KBM-7 (cell line): ENCODE results near the gene RABGAP1L.
"Not testable (repeated sequence)": the region's sequence is repeated elsewhere in the genome, so short reads cannot be mapped to it uniquely, and the experiment has no call there.

Source experiments
- DNase-seq: peaks from one replicate; pipeline ENCODE4 v3.0.0-alpha.2; 2015
- in situ Hi-C: fragments of 300-500 bp; cut with MboI; formaldehyde crosslinking; loops from 2 replicates; pipeline ENCODE4 v1.14.3; 2020; ENCODE audit warnings: low sequenced_read_pairs, low pct_unique_long_range_greater_than_20kb, mixed read lengths

RABGAP1L gene

DNA sequence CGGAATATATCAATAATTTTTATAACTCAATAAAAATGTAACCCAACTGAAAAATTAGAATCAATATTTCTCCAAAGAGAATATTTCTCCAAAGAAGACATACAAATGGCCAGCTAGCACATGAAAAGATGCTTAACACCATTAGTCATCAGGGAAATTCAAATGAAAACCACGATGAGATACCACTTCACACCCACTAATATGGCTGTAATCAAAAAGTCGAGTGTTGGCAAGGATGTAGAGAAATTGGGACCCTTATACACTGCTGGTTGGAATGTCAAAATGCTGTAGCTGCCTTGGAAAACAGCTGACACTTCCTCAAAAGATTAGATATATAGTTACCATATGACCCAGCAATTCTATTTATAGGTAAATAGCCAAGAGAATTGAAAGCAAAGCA is 421.5 kb downstream of the RABGAP1L start:
- no peak for DNase-seq
- in situ Hi-C loops: no loop called here

DNA sequence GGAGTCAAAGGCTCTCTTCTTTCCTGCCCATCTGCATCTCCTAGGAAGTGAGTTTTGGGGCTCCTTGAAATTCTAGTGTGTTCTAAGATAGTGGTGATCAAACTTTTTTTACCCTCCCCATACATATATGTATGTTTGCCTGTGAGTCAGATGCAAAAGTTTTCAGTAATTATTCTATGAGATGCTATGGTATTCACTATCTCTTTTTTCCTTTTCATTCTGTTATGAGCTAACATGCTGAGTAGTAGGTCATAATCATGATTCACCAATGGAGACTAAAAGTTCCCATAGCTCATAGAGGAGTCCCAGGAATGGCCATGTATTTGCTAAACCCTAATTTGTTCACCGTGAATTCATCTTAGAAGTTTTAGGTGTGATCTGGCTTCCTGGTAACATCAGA is 424.0 kb downstream of the RABGAP1L start:
- no peak for DNase-seq
- in situ Hi-C loops: no loop called here

DNA sequence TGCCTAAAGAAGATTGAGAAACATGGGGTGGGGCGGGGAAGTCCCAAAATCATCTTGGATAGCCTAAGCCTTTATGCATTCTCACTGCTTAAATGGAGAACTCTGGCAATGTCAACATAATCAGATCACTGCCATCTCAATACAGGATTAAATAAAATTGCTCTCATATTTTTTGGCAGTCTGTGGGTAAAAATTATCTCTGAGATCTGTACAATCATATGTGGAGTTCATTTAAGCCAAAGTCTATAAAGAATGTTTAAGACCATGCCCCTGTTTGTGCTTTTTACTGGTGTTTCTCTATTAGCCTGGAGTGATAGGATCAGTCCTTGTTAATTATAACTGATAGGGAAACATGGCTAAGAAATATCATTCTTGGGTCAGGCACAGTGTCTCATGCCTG is 424.8 kb downstream of the RABGAP1L start:
- in situ Hi-C loops: no loop called here
- DNase-seq: no peak

DNA sequence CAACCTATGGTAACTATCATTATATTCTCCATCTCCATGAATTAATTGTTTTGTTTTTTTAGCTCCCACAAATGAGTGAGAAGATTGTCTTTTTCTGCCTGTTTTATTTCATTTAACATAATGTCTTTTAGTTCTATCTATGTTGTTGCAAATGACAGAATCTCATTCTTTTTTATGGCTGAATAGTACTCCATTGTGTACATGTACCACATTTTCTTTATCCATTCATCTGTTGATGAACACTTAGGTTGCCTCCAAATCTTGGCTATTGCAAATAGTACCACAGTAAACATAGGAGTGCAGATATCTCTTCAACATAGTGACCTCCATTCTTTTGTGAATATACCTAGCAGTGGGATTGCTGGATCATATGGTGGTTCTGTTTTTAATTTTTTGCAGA is 429.3 kb downstream of the RABGAP1L start:
- in situ Hi-C loops: not testable (repeated sequence)

DNA sequence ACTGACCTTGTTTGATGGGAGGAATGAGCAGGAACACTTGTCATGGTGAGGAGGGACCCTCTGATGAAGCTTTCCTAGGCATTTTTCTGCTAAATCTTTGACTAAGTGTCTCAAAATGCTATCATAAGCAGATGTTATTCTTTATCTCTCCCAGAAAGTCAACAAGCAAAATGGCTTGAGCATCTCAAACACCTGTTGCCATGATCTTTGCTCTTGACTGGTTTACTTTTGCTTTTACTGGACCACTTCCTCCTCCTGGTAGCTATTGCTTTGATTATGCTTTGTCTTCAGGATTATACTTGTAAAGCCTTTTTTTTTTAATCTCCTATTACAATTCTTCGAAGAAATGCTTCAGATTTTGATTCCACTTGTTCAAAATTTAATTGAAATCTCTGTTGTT is 445.9 kb downstream of the RABGAP1L start:
- DNase-seq: no peak
- in situ Hi-C loops: no loop called here

More for the DNA sequence above, 429.3 kb downstream of the RABGAP1L start:
- not testable (repeated sequence) for DNase-seq

DNA sequence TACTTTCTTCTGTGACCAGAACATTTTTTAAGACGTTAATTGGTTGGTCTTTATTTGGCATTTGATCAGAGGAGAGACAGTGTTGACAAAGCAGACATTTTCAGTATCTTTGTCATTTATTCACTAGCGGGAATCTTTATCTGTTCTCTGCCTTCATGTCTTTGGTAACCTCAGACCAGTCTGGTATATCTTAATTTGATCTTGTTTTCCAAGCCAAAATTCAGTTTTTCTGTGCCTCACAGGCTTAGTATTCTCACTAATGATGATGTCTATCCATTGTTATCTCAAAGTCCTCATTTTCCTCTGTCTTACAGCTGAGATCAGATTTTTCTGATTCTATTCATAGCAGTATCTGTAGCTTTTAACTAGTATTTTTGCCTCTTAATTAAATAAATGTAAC is 447.2 kb downstream of the RABGAP1L start:
- DNase-seq: no peak
- in situ Hi-C loops: no loop called here

DNA sequence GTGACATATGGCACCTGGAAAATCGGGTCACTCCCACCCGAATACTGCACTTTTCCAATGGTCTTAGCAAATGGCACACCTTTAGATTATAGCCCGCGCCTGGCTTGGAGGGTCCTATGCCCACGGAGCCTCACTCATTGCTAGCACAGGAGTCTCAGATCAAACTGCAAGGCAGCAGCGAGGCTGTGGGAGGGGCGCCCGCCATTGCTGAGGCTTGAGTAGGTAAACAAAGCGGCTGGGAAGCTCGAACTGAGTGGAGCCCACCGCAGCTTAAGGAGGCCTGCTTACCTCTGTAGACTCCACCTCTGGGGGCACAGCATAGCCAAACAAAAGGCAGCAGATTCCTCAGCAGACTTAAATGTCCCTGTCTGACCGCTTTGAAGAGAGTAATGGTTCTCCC is 458.6 kb downstream of the RABGAP1L start:
- DNase-seq, in situ Hi-C loops: not testable (repeated sequence)

DNA sequence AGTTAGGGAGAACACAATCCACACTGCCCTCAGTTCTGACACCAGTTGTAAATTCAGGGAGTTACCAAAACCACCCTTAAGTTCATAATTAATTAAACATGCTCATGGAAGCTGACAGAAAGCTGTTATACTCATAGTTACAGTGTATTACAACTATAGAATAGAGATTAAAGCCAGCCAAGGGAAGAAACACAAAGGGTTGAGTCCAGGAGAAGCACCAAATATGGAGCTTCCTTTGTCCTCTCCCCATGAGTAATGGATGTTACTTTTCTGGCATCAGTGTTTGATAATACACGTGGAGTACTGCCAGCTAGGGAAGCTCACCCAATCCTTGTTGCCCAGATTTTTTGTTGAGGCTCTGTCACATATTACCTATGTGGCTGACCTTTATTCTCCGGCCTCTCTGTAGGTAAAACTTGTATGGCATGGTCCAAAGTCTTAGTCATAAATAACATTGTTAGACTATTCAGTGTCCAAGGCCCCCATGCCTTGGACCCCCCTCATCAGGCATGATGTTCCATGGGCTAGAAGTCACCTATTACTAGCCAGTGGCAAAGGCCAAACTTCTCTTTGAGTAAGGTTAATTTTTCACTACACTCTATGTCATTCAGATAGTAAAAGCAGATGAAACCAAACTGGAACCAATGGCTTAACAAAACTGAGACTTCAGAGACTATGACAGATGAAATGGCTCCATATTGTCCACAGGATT is 464.2 kb downstream of the RABGAP1L start:
- in situ Hi-C loops: no loop called here
- DNase-seq: no peak

DNA sequence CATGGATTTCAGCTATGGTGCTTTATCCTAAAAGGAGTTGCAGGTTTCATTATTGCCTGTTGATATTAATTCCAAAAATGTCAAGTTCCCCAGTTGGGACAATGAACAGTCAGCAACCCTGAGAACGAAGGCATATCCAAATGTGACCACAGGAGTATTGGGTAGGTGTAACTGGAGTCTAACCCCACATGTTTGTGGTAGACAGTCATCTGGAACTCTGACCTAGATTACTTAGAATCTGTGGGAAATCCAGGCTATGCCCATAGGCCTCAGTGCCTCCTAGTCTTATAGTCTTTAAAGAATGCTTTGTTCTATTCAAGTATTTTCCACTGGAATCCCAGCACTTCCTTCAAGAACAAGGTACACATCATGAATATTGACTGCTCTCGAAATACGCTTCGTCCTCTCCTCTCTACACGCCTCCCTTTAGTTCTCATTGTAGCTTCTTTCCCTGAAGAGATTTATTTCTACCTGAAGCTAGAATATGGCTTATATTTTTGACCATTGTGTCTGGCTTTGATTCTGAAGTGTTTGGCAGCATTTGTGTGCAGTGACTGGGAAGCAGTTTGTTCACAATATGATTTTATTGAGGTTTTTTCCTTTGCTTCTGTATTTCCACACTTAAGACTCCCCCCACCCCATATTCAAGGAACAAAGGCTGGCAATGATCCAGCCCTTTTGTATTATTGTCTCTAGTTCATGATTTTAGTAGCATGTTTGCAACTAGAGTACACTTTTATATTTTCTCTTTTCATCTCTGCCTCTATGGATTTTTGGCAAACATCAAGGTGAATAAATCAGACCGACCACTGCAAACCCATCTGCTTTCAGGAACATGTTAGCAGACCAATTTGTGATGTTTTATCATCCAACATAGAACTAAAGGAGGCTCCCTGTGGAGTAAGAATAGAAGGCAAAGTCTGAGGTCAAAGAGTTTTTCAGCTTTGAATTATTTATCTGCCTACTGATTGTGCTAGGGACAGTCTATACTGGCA is 467.0 kb downstream of the RABGAP1L start:
- DNase-seq: no peak
- in situ Hi-C loops: no loop called here

DNA sequence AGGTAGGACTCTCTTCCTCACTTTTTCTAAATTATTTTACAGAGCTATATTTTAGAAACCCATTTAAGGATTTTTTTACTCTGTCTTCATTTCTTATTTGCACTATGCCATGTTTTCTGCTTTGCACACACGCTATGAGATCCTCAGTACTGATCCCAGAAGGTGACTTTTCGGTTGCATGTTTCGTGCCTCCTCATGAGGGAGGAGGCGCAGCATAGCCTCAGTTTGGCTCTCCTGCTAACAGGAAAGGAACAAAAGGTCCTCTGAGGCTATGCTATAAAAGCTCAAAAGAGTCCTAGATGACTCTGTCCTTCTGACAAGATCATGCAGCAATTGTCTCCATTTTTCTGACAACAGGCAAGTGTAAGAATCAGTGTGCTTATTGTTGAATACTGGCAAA is 478.2 kb downstream of the RABGAP1L start:
- in situ Hi-C loops: no loop called here
- no peak for DNase-seq

DNA sequence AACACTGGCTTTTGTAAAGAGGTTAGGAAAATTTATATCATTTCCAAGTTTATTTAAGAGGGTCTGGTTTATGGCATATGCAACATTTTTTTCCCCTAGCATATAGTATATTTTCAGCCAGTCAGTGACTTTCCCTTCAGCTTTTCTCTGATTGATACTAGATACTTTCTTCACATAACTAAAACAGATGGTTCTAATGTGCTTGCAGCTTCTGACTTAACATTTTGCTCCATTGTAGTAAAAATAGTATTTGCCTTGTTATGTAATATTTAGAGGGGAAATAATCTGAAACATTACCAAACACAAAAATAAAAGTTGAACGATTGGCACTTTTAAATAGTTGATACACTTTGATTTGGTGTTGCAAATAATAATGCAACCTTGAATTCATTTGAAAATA is 480.1 kb downstream of the RABGAP1L start:
- DNase-seq: no peak
- in situ Hi-C loops: no loop called here

DNA sequence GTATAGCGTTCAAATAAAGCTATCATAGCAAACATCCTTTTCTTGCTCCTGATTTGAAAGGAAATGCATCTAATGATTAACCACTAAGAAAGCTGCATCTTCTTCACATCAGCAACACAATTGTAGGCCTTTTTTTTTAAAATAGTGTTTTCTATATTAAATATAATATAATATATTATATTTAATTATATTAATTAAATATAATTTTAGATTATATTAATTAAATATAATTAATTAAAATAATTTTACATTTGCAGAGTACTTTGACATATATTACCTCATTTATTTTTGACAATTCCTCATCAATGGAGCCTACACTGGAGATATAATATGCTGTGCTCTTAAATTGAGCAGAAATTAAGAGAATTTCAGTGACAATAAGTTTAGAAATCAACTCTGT is 481.5 kb downstream of the RABGAP1L start:
- DNase-seq: no peak
- in situ Hi-C loops: no loop called here

DNA sequence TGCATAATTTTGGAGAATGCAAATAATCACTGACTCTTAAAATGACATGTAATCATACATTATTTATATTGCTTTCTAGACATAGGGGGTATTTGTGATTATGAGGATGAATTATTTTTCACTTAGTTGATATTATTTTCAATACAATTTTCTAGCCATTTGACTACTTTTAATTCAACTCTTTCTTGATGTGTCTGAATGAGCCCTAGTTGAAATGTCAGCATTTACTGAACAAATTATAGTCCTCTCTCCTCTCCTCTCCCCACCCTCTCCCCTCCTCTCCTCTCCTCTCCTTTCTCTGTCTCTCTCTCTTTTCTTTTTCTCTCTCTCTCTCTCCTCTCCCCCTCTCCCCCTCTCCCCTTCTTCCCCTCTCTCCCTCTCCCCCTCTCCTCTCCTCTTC is 483.1 kb downstream of the RABGAP1L start:
- in situ Hi-C loops: no loop called here
- DNase-seq: no peak

DNA sequence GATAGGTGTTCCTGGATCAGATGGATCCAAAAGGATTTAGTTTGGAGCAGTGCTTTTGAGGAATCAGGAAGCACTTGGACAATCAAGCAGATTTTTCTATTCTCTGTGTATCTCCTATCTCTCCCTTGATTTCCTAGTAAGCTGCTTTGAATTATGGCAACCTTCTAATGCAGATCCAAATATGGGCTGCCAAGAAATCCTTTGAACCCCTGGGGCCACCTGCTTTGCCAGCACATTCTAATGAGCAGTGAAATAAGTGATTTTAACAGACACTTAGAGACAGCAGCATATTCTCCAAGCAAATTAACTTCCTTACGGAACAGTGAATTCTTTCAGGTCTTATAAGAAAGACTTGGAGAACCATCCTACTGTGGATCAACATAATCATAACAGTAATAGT is 483.9 kb downstream of the RABGAP1L start:
- in situ Hi-C loops: no loop called here
- DNase-seq: no peak

DNA sequence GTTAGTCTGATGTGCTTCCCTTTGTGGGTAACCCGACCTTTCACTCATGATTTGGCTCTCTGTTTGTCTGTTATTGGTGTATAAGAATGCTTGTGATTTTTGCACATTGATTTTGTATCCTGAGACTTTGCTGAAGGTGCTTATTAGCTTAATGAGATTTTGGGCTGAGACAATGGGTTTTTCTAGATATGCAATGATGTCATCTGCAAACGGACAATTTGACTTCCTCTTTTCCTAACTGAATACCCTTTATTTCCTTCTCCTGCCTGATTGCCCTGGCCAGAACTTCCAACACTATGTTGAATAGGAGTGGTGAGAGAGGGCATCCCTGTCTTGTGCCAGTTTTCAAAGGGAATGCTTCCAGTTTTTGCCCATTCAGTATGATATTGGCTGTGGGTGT is 490.3 kb downstream of the RABGAP1L start:
- DNase-seq: peak; percentile 25
- in situ Hi-C loops: not testable (repeated sequence)

DNA sequence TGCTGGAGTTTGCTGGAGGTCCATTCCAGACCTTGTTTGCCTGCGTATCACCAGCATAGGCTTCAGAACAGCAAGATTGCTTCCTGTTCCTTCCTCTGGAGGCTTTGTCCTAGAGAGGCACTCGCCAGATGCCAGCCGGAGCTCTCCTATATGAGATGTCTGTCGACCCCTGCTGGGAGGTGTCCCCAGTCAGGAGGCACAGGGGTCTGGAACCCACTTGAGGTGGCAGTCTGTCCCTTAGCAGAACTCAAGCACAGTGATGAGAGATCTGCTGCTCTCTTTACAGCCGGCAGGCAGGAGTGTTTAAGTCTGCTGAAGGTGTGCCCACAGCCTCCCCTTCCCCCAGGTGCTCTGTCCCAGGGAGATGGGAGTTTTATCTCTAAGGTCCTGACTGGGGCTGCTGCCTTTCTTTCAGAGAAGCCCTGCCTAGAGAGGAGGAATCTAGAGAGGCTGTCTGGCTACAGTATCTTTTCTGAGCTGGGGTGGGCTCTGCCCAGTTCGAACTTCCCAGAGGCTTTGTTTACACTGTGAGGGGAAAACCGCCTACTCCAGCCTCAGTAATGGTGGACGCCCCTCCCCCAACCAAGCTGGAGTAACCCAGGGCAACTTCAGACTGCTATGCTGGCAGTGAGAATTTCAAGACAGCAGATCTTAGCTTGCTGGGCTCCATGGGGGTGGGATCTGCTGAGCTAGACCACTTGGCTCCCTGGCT is 493.4 kb downstream of the RABGAP1L start:
- DNase-seq: no peak
- in situ Hi-C loops: no loop called here

DNA sequence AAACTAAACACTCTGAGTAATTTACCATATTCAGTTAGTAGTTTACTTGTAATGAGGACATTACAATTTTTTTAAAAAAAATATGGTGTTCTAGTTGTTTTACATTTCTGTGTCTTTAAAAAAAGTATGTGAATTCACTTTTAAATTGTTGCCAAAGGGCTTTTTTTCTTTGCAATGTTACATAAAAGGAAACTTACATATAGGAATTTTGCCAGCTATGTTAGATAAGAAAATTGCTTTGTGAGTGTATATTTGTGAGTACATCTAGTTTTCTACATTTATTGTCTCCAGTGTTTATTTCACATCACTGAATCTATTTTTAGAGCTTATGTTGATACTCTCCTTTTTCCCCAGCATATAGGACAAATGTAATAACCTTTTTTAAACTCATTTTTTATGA is 495.2 kb downstream of the RABGAP1L start:
- in situ Hi-C loops: no loop called here
- no peak for DNase-seq

DNA sequence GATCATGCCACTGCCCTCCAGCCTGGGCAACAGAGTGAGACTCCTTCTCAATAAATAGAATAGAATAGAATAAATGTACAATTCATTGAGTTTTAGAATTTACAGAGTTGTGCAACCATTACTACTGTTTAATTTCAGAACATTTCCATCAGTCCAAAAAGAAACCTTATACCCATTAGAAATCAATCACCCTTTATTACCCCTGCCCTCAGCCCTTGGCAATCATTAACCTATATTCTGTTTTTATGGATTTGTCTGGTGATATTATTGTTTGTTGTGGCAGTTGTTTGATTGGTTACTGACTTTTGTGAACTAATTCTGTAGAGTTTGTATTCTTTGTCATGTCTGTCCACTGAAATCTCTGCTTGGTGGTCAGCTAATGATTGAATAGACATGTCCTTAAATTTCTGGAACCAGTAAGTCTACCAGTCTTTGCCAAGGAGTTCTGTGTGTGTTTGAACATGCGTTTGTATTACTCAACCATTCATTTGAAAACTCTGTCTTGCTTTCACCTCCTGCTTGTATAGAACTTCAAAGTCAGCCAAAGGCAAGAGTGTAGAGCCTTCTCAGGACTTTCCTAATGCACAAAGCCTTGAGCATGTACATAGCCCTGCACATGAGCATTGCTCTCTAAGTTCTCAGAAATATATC is 497.2 kb downstream of the RABGAP1L start:
- DNase-seq: no peak
- in situ Hi-C loops: no loop called here

DNA sequence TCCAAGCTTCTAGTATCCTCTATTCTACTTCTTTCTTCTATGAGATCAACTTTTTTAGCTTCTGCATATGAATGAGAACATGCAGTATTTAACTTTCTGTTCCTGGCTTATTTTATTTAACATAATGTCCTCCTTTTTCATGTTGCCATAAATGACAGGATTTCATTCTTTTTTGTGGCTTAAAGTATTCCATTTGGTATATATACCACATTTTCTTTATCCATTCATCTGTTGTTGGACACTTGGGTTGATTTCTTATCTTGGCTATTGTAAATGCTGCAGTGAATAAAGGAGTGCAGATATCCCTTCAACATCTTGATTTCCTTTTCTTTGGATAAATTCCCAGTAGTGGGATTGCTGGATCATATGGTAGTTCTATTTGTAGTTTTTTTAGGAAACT is 498.1 kb downstream of the RABGAP1L start:
- in situ Hi-C loops: no loop called here
- DNase-seq: no peak
